IPS-NIHi7 (cell line): ENCODE results near the gene PDE7B.
"Not testable (repeated sequence)": the region's sequence is repeated elsewhere in the genome, so short reads cannot be mapped to it uniquely, and the experiment has no call there.

Experiments
- DNase-seq: peaks from one replicate; pipeline ENCODE4 v3.0.0; 2012; ENCODE audit warnings: mixed read lengths; ENCODE audit errors: extremely low spot score

PDE7B gene

DNA sequence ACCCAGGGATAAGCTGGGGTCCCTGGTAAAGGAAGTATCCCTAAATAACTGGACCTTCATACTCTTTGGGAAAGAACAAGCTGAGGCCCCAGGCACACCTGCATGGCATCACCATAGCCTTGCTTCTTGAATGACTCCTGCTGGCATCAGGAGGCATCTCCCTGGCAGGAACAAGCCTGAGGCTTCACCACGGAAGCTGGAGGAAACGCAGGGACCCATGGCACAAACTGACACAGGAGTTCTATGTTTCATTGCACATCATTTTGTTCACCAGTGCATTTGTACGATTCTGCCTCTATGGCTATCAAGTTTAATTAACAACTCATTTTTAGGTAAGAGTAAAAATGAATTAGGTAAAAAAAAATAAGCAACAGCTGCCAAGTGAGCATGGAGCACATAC is 619 bp upstream of the PDE7B start:
- DNase-seq, result no peak

GRCh38 chr6:135852746-135853145 is 1.2 kb downstream of the PDE7B start:
- no peak for DNase-seq

DNA sequence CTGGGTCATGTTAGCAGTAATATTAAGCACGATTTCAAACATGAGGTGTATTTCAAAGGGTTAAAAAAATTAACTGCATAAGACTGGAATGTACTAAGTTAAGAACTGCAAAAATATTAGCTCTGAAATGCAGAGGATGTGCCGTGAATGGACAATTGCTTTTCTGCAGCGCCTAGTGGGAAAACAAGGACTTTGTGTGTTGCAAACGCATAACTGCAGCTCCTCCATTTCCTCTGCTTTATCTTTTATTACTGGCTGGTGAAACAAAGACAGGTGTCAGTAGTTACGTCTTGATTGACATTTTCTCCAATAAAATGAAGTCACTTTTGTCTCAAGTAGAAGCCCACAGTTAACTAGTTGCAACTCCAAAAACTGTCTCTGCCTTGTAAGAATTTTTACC is 1.7 kb downstream of the PDE7B start:
- no peak for DNase-seq

DNA sequence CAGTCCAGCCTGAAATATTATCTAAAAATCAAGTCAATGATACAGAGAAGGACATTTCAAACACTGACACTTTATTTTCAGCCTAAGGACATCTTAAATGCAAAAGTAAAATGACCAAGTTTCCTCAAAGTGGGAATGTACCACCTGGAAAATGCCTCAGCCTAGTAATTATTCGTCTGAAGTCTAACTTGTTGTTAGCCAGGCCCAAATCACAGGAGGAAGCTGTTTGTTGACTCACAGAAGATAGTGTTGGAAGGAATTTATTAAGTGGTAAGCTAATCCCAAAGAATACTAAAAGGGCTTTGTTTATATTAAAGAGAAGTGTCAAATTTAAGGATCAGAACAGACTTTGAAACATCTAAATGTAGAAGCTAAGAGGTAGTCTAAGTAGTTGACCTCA is 2.5 kb downstream of the PDE7B start:
- no peak for DNase-seq

- DNase-seq, result no peak
Measured at GRCh38 chr6:135854799-135855198, 3.3 kb downstream of the PDE7B start.

DNA sequence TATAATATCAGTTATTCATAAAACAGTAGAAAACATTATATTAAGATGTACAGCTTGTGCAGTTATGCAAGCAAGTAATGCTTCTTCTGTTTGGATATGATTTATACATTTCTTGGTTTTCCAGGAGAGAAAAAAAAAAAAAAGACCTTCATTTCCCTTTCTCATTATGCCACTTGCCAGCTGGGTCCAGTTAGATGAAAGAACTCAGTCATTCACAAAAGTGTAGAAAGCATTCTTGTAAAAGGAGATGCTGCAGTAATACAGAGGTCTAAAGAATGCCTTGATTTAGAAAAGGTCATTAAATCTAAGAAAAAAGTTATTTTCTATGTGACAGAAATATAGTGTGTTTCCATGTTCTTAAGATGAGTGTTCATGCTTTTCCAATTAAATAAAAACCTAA is 7.4 kb downstream of the PDE7B start:
- no peak for DNase-seq

DNA sequence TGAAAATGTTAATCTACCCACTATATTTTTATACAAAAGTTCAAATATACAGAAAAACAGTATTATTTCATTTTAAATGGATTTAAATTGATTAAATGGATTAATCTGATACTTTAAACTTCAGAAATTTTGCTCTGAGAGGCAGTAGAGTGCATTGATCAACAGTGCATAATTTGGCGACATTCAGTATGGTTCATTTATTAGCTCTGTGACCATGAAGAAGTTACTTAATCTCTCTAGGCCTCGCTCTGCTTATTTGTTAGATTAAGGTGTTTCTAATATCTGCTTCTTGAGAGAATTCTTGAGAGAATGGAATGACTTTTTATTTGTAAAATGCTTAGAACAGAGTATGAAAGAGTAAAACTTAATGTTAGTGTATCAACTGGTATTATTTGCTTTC is 8.9 kb downstream of the PDE7B start:
- DNase-seq, result no peak

DNA sequence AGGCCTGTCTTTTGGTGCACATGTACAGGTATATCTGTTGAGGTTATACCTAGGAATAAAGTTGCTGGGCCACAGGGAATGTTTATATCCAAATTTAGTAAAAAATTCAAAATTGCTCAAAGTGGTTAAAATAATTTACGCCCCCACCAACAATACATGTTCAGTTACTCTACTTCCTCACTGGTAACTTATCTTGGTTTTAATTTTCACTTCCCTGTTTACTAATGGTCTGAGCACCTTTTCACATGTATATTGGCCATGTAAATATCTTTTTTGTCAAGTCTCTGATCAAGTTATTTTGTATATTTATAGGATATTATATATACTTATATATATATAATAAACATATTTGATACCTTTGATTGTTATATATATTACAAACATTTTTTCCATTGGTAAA is 9.7 kb downstream of the PDE7B start:
- DNase-seq, result no peak

DNA sequence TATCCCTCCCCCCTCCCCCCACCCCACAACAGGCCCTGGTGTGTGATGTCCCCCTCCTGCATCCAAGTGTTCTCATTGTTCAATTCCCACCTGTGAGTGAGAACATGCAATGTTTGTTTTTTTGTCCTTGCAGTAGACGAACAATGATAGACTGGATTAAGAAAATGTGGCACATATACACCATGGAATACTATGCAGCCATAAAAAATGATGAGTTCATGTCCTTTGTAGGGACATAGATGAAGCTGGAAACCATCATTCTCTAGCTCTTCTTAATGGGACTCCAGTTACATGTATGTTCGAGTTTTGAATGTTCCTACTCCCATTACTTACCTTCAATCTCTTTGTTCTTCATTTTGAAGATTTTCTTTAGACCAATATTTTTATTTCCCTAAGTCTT is 13.4 kb downstream of the PDE7B start:
- DNase-seq, result not testable (repeated sequence)

DNA sequence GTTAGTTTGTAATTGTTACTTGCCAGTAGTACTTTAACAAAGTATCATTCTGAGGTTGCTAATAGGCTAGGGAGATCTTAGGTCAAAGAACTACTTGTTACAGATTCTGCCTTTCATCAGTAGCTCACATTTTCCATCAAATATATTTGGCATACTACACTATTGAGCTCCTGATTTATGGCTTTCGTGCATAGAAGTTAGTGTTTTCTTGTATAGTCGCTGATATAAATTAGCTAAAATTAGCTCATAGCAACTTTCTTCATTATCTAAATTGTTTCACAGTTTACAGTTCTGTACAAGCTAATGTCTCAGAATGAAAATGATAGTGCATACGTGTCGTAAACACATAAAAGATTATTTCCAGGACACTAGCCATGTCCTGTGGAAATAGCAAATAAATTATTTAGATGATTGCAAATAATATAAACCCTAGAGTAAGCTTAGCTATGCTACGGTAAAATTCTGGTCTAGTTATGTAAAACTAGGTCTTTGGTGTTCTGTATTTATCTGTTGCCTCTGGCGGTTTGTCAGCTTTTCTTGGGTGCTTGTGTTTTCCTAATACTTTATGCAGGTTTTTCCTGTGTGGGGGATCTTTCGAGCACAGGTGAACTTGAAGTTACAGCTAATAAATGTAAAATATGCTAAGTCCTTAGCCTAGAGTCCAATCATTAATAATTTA is 15.1 kb downstream of the PDE7B start:
- no peak for DNase-seq

GRCh38 chr6:135867332-135867731 is 15.8 kb downstream of the PDE7B start:
- DNase-seq, result no peak

- no peak for DNase-seq
Measured at GRCh38 chr6:135869857-135870256, 18.4 kb downstream of the PDE7B start.

GRCh38 chr6:135870722-135871121 is 19.2 kb downstream of the PDE7B start:
- no peak for DNase-seq

DNA sequence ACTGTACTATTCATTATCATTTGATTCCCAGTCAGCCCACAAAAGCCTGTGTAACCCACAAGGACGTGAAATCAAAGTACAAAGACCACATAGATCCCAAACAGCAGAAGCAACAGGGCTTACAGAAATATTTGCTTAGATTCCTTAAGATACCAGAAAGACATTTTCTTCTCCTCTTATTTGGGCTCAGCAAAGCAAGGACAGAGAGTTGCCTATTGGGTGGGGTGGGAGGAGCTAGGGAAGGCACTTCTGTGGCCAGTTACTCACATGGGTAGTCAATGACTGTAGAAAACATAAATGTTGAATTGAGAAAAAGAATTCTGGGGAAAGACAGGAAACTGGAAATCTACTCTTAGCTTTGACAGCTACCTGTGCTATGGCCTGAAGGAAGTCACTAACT is 19.8 kb downstream of the PDE7B start:
- DNase-seq, result no peak

DNA sequence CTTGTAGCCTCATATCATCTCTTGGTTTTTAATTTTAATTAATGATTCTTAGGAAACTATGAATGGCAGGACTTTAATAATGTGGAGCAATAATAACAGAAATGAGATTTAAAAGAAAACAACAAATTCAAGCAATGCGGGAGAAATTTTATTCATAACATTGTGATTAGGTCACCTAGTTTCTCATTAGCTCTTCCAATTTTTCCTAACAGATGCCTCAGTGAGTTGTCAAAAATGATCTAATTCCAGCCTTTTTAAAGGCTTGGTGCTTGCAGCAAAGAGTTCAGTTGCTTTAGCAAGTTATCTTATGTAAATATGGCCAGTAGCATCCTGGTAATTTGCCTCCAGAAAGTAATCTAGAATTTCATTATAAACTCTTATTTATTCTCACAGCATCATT is 20.4 kb downstream of the PDE7B start:
- DNase-seq, result no peak

GRCh38 chr6:135875446-135875845 is 23.9 kb downstream of the PDE7B start:
- DNase-seq, result no peak

- no peak for DNase-seq
Measured at GRCh38 chr6:135876058-135876457, 24.6 kb downstream of the PDE7B start.

DNA sequence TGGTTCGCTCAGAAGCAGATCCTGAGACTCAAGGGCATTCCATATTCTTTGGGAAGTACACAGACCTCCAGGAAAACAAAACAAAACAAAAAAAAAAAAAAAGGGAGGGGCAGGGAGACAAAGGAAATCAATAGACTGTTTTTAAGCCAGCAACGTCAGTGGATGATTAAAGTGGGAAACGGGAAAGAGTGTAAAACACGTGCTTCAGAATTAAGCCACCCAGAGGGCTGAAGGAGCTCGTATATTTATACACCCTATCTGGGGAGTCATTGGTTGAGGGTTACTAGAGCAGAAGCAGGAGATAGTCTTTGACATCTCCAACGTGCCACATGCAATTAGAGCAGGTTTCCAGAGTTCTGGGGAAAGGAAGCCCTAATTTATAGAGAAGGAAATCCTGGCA is 26.2 kb downstream of the PDE7B start:
- DNase-seq, result no peak

DNA sequence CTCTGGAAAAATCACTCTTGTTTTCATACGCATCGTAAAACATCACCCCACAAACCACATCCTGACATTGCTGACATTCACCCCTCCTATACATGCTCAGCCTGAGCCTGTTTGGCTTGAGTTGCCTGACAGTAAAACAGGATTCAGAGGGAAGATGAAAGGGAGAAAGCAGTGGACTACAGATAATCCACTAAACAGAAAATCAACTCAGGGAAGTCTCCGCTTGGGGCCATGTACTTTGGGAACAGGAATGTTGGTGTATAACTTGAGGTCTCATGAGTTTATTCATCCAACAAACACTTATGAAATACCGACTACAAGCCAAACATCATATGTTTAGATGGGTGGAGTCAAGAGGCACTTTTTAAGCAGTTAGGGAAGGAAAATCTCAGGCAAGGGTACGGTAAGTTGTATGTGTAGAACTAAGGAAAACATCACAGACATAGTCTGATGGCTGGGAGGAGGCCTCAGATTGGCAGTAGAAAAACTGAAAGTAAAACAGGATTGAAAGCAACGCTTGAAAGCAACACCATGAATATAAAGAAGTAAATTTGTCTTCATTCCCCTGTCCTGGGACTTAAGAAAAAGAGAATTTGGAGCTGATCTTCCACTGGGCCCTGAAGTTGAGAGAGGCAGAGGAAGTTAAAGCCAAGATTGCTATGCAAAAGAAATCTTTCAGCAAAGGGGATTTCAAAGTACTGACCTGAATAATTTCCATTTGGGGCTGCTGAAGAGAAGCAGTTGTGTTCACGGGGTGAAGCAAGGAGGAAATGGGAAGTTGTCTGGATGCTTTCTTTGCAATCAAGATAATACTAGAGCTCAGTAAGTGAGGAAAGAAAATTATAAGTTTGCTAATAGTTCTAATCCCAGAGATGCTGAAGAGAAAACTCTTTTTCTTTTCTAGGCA is 28.8 kb downstream of the PDE7B start:
- no peak for DNase-seq

- DNase-seq, result no peak
Measured at GRCh38 chr6:135883045-135883444, 31.5 kb downstream of the PDE7B start.

GRCh38 chr6:135883536-135883935 is 32.0 kb downstream of the PDE7B start:
- no peak for DNase-seq

DNA sequence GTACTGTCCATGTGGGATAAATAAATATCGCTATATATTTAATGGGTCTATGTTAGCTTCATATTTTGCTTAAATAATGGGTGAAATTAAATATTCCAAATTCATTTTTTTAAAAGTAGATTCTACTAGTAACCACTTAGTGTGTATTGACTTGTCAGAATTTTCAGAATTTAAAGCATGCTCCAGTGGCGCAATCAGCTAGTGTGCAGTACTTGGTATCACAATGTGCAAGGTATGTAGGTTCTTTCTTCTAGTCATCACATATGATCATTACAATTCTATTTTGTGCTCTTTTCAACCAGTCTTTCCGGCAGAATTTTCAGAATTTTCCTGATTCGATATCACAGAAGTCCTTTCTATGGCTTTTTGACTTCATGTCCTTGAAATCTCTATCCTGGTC is 32.6 kb downstream of the PDE7B start:
- no peak for DNase-seq

DNA sequence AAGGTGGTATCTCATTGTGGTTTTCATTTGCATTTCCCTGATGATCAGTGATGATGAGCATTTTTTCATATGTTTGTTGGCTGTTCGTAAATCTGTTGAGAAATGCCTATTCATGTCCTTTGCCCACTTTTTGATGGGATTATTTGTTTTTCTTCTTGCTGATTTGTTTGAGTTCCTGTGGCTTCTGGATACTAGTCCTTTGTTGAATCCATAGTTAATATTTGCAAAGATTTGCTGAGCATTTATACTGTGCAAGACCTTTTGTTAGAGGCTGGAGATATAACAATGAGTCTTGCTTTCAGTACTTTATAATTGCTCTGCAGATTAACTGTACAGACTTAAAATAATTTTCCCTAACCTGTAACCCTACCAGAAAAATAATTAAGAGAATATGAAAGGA is 35.6 kb downstream of the PDE7B start:
- no peak for DNase-seq
